ENCODE measurements around the gene TAS2R38.

DNA sequence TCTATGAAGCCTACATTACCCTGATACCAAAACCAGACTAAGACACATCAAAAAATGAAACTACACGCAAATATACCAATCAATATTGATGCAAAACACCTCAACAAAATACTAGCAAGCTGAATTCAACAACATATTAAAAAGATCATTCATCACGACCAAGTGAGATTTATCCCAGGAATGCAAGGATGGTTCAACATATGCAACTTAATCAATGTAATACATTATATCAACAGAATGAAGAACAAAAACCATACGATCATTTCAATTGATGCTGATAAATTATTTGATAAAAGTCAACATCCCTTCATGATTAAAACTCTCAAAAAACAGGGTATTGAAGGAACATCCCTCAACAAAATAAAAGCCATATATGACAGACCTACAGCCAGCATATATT, 32.5 kb downstream of the TAS2R38 start:
- TF ChIP-seq, protein P1, sequence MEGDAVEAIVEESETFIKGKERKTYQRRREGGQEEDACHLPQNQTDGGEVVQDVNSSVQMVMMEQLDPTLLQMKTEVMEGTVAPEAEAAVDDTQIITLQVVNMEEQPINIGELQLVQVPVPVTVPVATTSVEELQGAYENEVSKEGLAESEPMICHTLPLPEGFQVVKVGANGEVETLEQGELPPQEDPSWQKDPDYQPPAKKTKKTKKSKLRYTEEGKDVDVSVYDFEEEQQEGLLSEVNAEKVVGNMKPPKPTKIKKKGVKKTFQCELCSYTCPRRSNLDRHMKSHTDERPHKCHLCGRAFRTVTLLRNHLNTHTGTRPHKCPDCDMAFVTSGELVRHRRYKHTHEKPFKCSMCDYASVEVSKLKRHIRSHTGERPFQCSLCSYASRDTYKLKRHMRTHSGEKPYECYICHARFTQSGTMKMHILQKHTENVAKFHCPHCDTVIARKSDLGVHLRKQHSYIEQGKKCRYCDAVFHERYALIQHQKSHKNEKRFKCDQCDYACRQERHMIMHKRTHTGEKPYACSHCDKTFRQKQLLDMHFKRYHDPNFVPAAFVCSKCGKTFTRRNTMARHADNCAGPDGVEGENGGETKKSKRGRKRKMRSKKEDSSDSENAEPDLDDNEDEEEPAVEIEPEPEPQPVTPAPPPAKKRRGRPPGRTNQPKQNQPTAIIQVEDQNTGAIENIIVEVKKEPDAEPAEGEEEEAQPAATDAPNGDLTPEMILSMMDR (IDR thresholded peaks at IDR 0.05): no peak
- TF ChIP-seq POLR2AphosphoS5 (IDR thresholded peaks at IDR 0.05): no peak
- no peak for TF ChIP-seq POLR2A (IDR thresholded peaks at IDR 0.05)

Data from prostate gland (tissue), 2 donors.